Upper lobe of left lung (tissue), 4 donors: ENCODE results near the gene LMF2.

ENCODE experiments used
- CTCF ChIP-seq, 6 experiments: fragments of 450-650 bp in 4 of 6; fragments of 200-600 bp in 2 of 6; sonication (generic) in 2 of 6; IDR thresholded peaks; one replicate each; pipeline ENCODE4 v1.5.1; 2016 to 2019; ENCODE audit warnings: antibody characterized with exemption in 6 of 6
- EP300 ChIP-seq, 4 donors: sonication (generic); formaldehyde crosslinking; IDR thresholded peaks; one replicate each; pipeline ENCODE4 v1.5.1; 2017; ENCODE audit warnings: antibody characterized with exemption in 4 of 4, control low read depth in 2 of 4
- POLR2A ChIP-seq, 4 donors: fragments of 450-650 bp; IDR thresholded peaks; one replicate each; pipeline ENCODE4 v1.5.1; 2016 to 2017; ENCODE audit warnings: antibody characterized with exemption in 4 of 4, mild to moderate bottlenecking in 2 of 4
- POLR2AphosphoS5 ChIP-seq, 2 donors: sonication (generic); formaldehyde crosslinking; IDR thresholded peaks; one replicate each; pipeline ENCODE4 v1.5.1; 2017; ENCODE audit warnings: antibody characterized with exemption in 2 of 2

- TF ChIP-seq POLR2A (IDR thresholded peaks at IDR 0.05) (no peak), CTCF (IDR thresholded peaks at IDR 0.05) (no peak), POLR2AphosphoS5 (IDR thresholded peaks at IDR 0.05) (no peak), EP300 (IDR thresholded peaks at IDR 0.05) (no peak)
These were observed 30.3 kb upstream of the LMF2 start for GRCh38 chr22:50537765-50538164.
